HEK293 (cell line): ENCODE measurements around the gene CNKSR2.

ENCODE experiments used
- CTCF ChIA-PET: fragments of 350-600 bp; formaldehyde crosslinking; extraction: SDS; loops from one replicate; lab custom pipeline; 2021; ENCODE audit warnings: antibody characterized with exemption; lab: Yijun Ruan, JAX
- POLR2A ChIA-PET: fragments of 300-600 bp; formaldehyde crosslinking; extraction: SDS; loops from one replicate; lab custom pipeline; 2020; ENCODE audit warnings: antibody characterized with exemption, inconsistent platforms; lab: Yijun Ruan, JAX
- H3K27ac ChIP-seq: fragments of 200-500 bp; sonication (Bioruptor generic); 2 replicates; pipeline ENCODE4 v1.5.1; 2014; ENCODE audit warnings: low read depth, low read length, control low read depth, inconsistent platforms; ENCODE audit errors: extremely low read depth
- H3K36me3 ChIP-seq, 2 experiments: fragments of 200-500 bp in 1 of 2; sonication (Bioruptor generic) in 1 of 2; 1 replicate in 1 of 2; 2 replicates in 1 of 2; pipeline ENCODE4 v1.5.1; 2014 to 2017; ENCODE audit warnings: inconsistent platforms in 2 of 2, low read length in 2 of 2; ENCODE audit not compliant: control insufficient read depth in 2 of 2, insufficient read depth in 1 of 2
- H3K4me1 ChIP-seq: fragments of 200-500 bp; sonication (Bioruptor generic); 2 replicates; pipeline ENCODE4 v1.5.1; 2014; ENCODE audit warnings: mild to moderate bottlenecking, low read length, inconsistent platforms; ENCODE audit not compliant: control insufficient read depth, insufficient read depth
- H3K4me3 ChIP-seq: 2 replicates; pipeline ENCODE4 v1.5.1; 2011; ENCODE audit warnings: low read depth, mild to moderate bottlenecking, control low read depth, low read length, moderate library complexity
- H3K9me3 ChIP-seq: fragments of 200-500 bp; sonication (Bioruptor generic); 2 replicates; pipeline ENCODE4 v1.5.1; 2014; ENCODE audit warnings: low read depth, low read length, inconsistent platforms; ENCODE audit not compliant: control insufficient read depth, insufficient read depth
- ELK4 ChIP-seq: IDR thresholded peaks from 2 replicates; pipeline ENCODE4 v1.6.1; 2011; ENCODE audit warnings: mild to moderate bottlenecking, low read depth, low read length, borderline replicate concordance
- MEIS1 ChIP-seq: sonication (generic); formaldehyde crosslinking; IDR thresholded peaks from 2 replicates; pipeline ENCODE4 v1.8.1; 2022; ENCODE audit warnings: missing genetic modification reagents, mild to moderate bottlenecking, borderline replicate concordance
- PRDM4 ChIP-seq: fragments of 450-650 bp; formaldehyde crosslinking; IDR thresholded peaks from 2 replicates; pipeline ENCODE4 v1.5.1; 2017; ENCODE audit warnings: missing biosample characterization, missing genetic modification characterization
- ZEB2 ChIP-seq: fragments of 450-650 bp; formaldehyde crosslinking; IDR thresholded peaks from 2 replicates; pipeline ENCODE4 v1.5.1; 2016; ENCODE audit warnings: missing biosample characterization, missing genetic modification characterization
- ZNF10 ChIP-seq: fragments of 450-650 bp; formaldehyde crosslinking; IDR thresholded peaks from 2 replicates; pipeline ENCODE4 v1.5.1; 2017; ENCODE audit warnings: missing biosample characterization, missing genetic modification characterization
- ZNF140 ChIP-seq: fragments of 450-650 bp; formaldehyde crosslinking; IDR thresholded peaks from 2 replicates; pipeline ENCODE4 v1.5.1; 2016; ENCODE audit warnings: missing biosample characterization, missing genetic modification characterization
- ZNF169 ChIP-seq: fragments of 450-650 bp; formaldehyde crosslinking; IDR thresholded peaks from 2 replicates; pipeline ENCODE4 v1.5.1; 2016; ENCODE audit warnings: missing biosample characterization, missing genetic modification characterization
- ZNF221 ChIP-seq: fragments of 450-650 bp; formaldehyde crosslinking; IDR thresholded peaks from 2 replicates; pipeline ENCODE4 v1.5.1; 2017; ENCODE audit warnings: missing biosample characterization, missing genetic modification characterization, borderline replicate concordance
- ZNF266 ChIP-seq: fragments of 450-650 bp; formaldehyde crosslinking; IDR thresholded peaks from 2 replicates; pipeline ENCODE4 v1.5.1; 2016; ENCODE audit warnings: missing biosample characterization, missing genetic modification characterization, low read depth
- ZNF324 ChIP-seq: fragments of 450-650 bp; formaldehyde crosslinking; IDR thresholded peaks from 2 replicates; pipeline ENCODE4 v1.5.1; 2016; ENCODE audit warnings: missing biosample characterization, missing genetic modification characterization
- ZNF501 ChIP-seq: fragments of 450-650 bp; formaldehyde crosslinking; IDR thresholded peaks from 2 replicates; pipeline ENCODE4 v1.5.1; 2016; ENCODE audit warnings: missing biosample characterization, missing genetic modification characterization
- ZNF785 ChIP-seq: fragments of 450-650 bp; formaldehyde crosslinking; IDR thresholded peaks from 2 replicates; pipeline ENCODE4 v1.5.1; 2016; ENCODE audit warnings: missing biosample characterization, missing genetic modification characterization
- ZNF843 ChIP-seq: fragments of 450-650 bp; formaldehyde crosslinking; IDR thresholded peaks from 2 replicates; pipeline ENCODE4 v1.5.1; 2016; ENCODE audit warnings: missing biosample characterization, missing genetic modification characterization
- ZSCAN30 ChIP-seq: fragments of 450-650 bp; IDR thresholded peaks from 2 replicates; pipeline ENCODE4 v1.5.1; 2018; ENCODE audit warnings: missing biosample characterization, mild to moderate bottlenecking, missing genetic modification characterization, moderate library complexity
- TF ChIP-seq, protein P1 (sequence below): fragments of 450-650 bp; formaldehyde crosslinking; IDR thresholded peaks from 2 replicates; pipeline ENCODE4 v1.5.1; 2017; ENCODE audit warnings: missing biosample characterization, missing genetic modification characterization
- TF ChIP-seq, protein P2 (sequence below): fragments of 450-650 bp; formaldehyde crosslinking; IDR thresholded peaks from 2 replicates; pipeline ENCODE4; 2016; ENCODE audit warnings: missing biosample characterization, missing genetic modification characterization

Gene CNKSR2

DNA sequence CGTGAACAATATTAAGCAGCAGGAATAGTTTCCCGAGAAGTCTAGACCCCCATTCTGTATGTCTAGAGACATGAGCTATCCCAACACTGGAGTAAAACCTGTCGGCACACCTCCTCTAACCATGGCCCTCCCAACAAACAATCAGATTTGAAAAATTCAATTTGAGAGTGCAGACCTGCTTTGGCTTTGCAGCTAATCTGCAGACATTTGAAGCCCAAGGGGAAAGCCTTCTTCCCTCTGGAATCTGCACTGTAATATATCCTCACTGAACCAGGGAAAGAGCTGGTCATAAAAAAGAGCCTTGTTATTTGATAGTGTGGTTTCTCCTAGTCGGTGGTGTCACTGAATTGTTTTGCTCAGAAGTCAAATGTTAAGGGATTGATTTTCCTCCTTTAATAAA is 328.5 kb downstream of the CNKSR2 start:
- no peak overlapping the region for H3K4me3 ChIP-seq
- POLR2A ChIA-PET: no interaction called here
- TF ChIP-seq, protein P1, sequence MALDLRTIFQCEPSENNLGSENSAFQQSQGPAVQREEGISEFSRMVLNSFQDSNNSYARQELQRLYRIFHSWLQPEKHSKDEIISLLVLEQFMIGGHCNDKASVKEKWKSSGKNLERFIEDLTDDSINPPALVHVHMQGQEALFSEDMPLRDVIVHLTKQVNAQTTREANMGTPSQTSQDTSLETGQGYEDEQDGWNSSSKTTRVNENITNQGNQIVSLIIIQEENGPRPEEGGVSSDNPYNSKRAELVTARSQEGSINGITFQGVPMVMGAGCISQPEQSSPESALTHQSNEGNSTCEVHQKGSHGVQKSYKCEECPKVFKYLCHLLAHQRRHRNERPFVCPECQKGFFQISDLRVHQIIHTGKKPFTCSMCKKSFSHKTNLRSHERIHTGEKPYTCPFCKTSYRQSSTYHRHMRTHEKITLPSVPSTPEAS: no peak
- no peak for TF ChIP-seq MEIS1 (CRISPR knock-in tag)
- TF ChIP-seq ELK4: no peak
- TF ChIP-seq ZNF10 (tag by site-specific recombination): no peak
- no peak for TF ChIP-seq ZNF169 (tag by site-specific recombination)
- TF ChIP-seq ZSCAN30 (tag by site-specific recombination): no peak
- no peak for TF ChIP-seq ZNF140
- TF ChIP-seq ZNF501 (tag by site-specific recombination): no peak
- TF ChIP-seq ZNF785 (tag by site-specific recombination): no peak
- TF ChIP-seq ZEB2 (tag by site-specific recombination): no peak
- no peak for TF ChIP-seq ZNF324 (tag by site-specific recombination)
- no peak for TF ChIP-seq ZNF843
- TF ChIP-seq, protein P2, sequence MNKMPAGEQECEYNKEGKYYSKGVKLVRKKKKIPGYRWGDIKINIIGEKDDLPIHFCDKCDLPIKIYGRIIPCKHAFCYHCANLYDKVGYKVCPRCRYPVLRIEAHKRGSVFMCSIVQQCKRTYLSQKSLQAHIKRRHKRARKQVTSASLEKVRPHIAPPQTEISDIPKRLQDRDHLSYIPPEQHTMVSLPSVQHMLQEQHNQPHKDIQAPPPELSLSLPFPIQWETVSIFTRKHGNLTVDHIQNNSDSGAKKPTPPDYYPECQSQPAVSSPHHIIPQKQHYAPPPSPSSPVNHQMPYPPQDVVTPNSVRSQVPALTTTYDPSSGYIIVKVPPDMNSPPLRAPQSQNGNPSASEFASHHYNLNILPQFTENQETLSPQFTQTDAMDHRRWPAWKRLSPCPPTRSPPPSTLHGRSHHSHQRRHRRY (tag by site-specific recombination): no peak
- TF ChIP-seq ZNF266 (tag by site-specific recombination): no peak
- TF ChIP-seq ZNF221 (tag by site-specific recombination): no peak
- TF ChIP-seq PRDM4 (tag by site-specific recombination): no peak
- TF ChIP-seq, all 188 proteins: peak for 0
- Histone ChIP-seq H3K9me3 (no peaks in the 10 kb centered on the region), H3K36me3 (no peaks in the 10 kb centered on the region), H3K27ac (no peak overlapping the region), H3K4me1 (no peaks in the 10 kb centered on the region)
- CTCF ChIA-PET: interaction anchor here (1.0 kb wide), 1 partner anchor 71 kb away, joined by 3 read pairs; no protein-coding TSS in a partner anchor
